BE2C (cell line): ENCODE measurements around the gene RPN1.

ENCODE experiments used
- DNase-seq: peaks from one replicate; pipeline ENCODE4 v3.0.0-alpha.2; 2020
- H3K27me3 ChIP-seq: fragments of 250-450 bp; sonication (Bioruptor Pico); 2 replicates; pipeline ENCODE4 v1.5.1; 2020; ENCODE audit warnings: mild to moderate bottlenecking
- H3K36me3 ChIP-seq: fragments of 250-450 bp; sonication (Bioruptor Pico); 2 replicates; pipeline ENCODE4 v1.5.1; 2020; ENCODE audit warnings: mild to moderate bottlenecking
- H3K4me1 ChIP-seq: fragments of 250-450 bp; sonication (Bioruptor Pico); 2 replicates; pipeline ENCODE4 v1.5.1; 2020
- H3K4me3 ChIP-seq: 2 replicates; pipeline ENCODE4 v1.5.1; 2011; ENCODE audit warnings: low read depth, low read length
- H3K9me3 ChIP-seq: fragments of 250-450 bp; sonication (Bioruptor Pico); 2 replicates; pipeline ENCODE4 v1.5.1; 2020
- CTCF ChIP-seq: IDR thresholded peaks from 2 replicates; pipeline ENCODE4 v1.5.1; 2012; ENCODE audit warnings: mild to moderate bottlenecking, low read depth, low read length

Gene RPN1

GRCh38 chr3:128629936-128630335 lies 20.7 kb downstream of the RPN1 start:
- Histone ChIP-seq H3K36me3 (peaks cover 79% of the 10 kb centered on the region), H3K4me3 (no peak overlapping the region), H3K9me3 (no peaks in the 10 kb centered on the region), H3K27me3 (no peaks in the 10 kb centered on the region), H3K4me1 (no peaks in the 10 kb centered on the region; the same call in 1 of the 2 replicates)
- no peak for TF ChIP-seq CTCF
- no peak for DNase-seq

DNA sequence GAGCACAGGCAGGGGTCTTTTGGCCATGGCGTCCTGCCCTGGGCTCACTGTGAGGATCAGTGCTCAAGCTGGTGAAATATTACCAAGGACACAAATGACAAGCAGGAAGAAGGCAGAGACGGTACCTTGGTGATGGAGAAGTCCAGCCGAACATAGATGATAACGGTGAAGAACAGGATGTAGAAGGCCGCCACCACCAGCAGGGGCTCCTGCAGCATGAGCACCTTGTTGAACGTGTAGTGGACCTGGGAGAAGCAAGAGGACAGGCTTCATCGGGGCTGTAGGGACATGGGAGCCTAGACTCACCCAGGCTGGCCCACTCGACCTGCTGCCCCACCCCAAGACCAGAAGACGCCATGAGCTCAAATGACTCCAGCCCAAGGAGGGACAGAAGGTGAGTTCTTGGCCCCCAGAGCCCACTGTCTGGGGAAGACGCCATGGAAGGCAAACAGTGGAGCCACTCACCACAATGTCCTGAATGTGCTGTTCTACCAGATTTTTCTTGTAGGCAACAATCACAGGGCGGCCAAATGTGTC lies 25.1 kb downstream of the RPN1 start:
- no peak for TF ChIP-seq CTCF
- H3K36me3 ChIP-seq = peaks cover 87% of the 10 kb centered on the region

GRCh38 chr3:128624526-128625138 lies 26.0 kb downstream of the RPN1 start:
- Histone ChIP-seq H3K36me3 (peaks cover 84% of the 10 kb centered on the region), H3K27me3 (no peaks in the 10 kb centered on the region), H3K4me3 (no peak overlapping the region), H3K9me3 (no peaks in the 10 kb centered on the region), H3K4me1 (no peaks in the 10 kb centered on the region)
- no peak for DNase-seq
- no peak for TF ChIP-seq CTCF

More for the DNA sequence above, 25.1 kb downstream of the RPN1 start:
- Histone ChIP-seq H3K4me3 (no peak overlapping the region), H3K4me1 (no peaks in the 10 kb centered on the region), H3K9me3 (no peaks in the 10 kb centered on the region), H3K27me3 (no peaks in the 10 kb centered on the region)
- no peak for DNase-seq

- no peak for TF ChIP-seq CTCF
- Histone ChIP-seq H3K9me3 (no peaks in the 10 kb centered on the region), H3K4me1 (no peaks in the 10 kb centered on the region), H3K27me3 (no peaks in the 10 kb centered on the region), H3K4me3 (no peak overlapping the region), H3K36me3 (peaks cover 83% of the 10 kb centered on the region)
- DNase-seq = no peak
These were observed 26.8 kb downstream of the RPN1 start for GRCh38 chr3:128623762-128624176.

- Histone ChIP-seq H3K4me3 (no peak overlapping the region), H3K36me3 (peaks cover 75% of the 10 kb centered on the region), H3K4me1 (no peaks in the 10 kb centered on the region), H3K9me3 (no peaks in the 10 kb centered on the region), H3K27me3 (no peaks in the 10 kb centered on the region)
- no peak for DNase-seq
- no peak for TF ChIP-seq CTCF
These were observed 28.7 kb downstream of the RPN1 start for GRCh38 chr3:128621931-128622330.

DNA sequence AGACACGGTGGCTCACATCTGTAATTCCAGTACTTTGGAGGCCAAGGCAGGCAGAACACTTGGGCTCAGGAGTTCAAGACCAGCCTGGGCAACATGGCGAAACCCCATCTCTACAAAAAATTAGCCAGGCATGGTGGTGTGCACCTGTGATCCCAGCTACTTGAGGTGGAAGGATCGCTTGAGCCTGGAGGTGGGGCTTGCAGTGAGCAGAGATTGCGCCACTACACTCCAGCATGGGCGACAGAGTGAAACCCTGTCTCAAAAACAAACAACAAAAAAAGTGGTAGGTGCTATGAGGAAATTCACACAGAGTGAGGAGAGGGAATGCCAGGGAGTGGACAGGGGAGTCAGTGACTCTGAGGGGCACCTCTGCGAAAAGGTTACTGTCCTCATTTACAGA lies 29.4 kb downstream of the RPN1 start:
- Histone ChIP-seq H3K27me3 (no peaks in the 10 kb centered on the region), H3K4me1 (no peaks in the 10 kb centered on the region), H3K36me3 (peaks cover 68% of the 10 kb centered on the region), H3K4me3 (no peak overlapping the region), H3K9me3 (no peaks in the 10 kb centered on the region)
- no peak for TF ChIP-seq CTCF
- DNase-seq = no peak
